Brain pericyte (primary cell): ENCODE results near the gene PLA2G2F.

Experiments used
- DNase-seq: peaks from one replicate; pipeline ENCODE4 v3.0.0-alpha.2; 2012; ENCODE audit warnings: low read depth, low spot score

PLA2G2F gene, protein sequence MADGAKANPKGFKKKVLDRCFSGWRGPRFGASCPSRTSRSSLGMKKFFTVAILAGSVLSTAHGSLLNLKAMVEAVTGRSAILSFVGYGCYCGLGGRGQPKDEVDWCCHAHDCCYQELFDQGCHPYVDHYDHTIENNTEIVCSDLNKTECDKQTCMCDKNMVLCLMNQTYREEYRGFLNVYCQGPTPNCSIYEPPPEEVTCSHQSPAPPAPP

DNA sequence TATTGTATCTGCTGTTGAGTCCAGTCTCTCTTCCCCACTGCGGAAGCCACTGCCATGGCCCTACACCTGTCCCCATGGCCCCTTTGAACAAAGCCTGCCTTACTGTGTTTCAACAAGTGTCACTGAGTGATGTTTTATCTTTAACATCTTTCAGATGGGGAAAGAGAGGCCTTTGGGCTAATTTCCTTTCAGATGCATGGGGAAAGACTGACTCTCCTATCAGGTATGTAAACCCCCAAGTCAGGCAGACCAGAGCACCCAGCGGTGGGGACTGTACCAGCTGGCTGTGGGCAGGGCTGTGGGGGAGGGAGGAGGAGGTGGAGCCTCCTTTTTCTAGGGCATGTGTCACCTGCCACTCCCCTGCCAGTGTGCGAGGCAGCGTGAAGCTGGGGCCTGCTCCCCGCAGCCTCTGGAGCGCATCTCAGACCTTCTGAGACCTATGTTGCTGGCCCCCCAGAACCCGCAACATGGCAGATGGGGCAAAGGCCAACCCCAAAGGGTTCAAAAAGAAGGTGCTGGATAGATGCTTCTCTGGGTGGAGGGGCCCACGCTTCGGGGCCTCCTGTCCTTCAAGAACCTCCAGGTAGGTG is at the start of gene PLA2G2F:
TSS of gene PLA2G2F (plus strand) at position 363 of the 590 bp plus-strand sequence. CDS start at position 468, 105 bp downstream.
- no peak for DNase-seq

DNA sequence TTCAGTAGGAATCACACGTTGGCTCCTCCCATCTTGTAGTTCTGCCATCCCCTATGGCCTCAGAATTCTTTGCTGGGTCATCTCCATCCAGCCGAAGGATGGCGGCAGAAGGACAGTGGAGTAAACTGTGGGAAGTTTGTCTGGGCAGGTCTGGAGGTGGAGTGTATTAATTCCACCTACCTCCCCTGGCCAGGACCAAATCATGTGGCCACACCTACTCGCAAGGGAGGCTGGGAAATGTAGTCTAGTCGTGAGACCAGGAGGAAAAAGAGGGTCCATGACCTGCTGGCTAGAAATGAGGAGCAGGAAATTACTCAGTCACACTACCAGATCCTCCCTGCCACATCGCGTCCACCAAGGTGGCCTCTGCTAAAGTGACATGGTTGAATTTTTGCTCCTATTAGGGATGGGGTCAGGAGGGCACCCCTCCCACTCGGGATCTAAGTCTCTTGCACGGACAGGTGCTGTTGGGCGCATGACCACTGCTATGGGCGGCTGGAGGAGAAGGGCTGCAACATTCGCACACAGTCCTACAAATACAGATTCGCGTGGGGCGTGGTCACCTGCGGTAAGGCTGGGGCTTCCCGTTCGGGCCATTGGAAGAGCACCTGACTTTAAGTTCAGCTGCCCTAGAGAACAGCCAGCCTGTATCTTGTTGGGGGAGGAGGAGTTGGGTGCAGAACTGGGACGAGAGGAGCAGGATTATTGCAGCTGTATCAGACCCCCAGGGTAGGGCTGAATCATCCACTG is 49.6 kb upstream of the PLA2G2F start:
- DNase-seq = no peak

DNA sequence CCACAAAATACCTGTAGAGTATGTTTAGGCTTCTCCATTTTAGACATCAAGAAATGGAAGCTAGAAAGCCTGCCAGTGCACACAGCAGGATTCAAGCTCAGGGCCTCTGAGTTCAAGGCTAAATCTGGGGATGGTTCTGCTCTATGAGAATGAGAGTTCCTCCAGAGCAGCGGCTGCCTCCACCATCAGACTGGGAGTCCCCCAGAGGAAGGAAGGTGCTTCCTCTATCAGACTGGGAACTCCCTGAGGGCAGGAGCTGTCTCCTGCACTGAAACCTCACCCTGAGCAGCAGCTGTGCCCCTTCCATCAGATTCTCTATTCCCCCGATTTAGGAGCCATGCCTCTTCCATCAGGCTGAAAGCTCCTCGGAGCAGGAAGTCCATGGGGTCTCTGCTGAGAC is 49.0 kb upstream of the PLA2G2F start:
- DNase-seq = no peak

DNA sequence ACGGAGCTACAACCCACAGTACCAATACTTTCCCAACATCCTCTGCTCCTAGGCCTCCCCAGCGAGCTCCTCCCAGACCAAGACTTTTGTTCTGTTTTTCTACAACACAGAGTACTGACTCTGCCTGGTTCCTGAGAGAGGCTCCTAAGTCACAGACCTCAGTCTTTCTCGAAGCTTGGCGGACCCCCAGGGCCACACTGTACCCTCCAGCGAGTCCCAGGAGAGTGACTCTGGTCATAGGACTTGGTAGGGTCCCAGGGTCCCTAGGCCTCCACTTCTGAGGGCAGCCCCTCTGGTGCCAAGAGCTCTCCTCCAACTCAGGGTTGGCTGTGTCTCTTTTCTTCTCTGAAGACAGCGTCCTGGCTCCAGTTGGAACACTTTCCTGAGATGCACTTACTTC is 48.5 kb upstream of the PLA2G2F start:
- DNase-seq = no peak

DNA sequence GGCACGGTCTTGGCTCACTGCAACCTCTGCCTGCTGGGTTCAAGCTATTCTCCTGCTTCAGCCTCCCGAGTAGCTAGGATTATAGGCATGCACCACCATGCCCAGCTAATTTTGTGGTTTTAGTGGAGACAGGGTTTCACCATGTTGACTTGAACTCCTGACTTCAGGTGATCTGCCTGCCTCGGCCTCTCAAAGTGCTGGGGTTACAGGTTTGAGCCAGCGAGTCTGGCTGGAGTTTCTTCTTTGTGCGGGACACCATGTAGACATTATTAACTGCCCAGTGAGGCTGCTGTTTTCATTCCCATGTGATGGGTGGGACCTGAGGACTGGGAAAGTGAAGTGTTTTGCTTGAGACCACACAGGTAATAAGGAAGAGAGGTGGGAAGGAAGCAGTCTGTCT is 45.8 kb upstream of the PLA2G2F start:
- DNase-seq = no peak

DNA sequence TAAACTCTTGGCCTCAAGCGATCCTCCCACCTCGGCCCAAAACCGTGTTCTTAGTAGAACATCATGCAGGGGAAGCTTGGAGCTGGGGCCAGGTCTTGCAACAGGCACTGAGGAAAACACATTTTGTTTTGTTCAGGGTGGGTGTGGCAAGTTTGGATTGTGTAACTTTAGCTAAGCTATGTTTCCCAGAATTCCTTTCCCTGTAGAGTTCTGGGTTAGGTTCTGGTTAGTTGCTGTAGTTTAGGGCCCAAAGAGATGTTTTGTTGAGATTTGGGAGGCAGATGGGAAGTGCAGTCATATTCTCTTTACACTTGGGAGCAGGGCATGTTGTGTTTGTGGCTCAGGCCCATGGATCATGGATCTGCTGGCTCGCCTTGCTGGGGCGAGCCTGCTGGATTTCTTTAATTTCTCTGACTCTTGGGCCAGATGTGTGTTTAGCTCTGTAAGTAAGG is 45.2 kb upstream of the PLA2G2F start:
- DNase-seq = no peak

DNA sequence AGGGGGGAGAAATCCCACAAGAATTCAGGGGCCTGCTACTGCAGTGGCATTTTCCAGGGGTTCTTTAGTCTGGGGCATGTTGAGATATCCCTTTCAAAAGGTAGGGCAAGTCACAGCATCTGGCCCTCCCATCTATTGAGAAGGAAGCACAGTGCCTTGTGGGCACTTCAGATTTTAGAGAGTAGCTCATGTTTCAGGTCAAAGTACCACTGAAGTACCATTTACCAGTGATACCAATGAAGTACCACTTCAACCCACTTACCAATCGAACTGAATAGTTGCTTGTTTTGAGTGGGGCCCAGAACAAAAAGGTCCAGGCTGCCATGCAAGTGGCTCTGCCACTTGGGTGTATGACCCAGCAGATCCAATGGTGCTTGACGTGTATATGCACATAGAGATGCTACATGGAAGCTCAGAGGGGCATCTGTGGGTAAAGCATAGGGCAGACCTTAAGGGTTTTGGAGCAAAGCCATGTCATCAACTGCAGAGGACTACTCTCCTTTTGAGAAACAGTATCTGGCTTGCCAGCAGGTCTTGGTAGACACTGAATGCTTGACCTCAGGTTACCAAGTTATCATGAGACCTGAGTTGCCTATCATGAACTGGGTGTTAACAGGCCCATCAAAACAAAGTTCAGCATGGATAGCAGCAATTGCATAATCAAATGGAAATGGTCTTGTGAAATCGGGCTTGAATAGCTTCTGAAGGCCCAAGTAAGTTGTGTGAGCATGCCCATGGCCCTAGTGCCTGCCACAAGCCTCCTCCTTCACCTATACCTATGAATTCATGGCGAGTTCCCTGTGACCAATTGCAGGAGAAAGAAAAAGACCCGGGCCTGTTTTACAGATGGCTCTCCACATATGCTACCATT is 43.3 kb upstream of the PLA2G2F start:
- DNase-seq = no peak

DNA sequence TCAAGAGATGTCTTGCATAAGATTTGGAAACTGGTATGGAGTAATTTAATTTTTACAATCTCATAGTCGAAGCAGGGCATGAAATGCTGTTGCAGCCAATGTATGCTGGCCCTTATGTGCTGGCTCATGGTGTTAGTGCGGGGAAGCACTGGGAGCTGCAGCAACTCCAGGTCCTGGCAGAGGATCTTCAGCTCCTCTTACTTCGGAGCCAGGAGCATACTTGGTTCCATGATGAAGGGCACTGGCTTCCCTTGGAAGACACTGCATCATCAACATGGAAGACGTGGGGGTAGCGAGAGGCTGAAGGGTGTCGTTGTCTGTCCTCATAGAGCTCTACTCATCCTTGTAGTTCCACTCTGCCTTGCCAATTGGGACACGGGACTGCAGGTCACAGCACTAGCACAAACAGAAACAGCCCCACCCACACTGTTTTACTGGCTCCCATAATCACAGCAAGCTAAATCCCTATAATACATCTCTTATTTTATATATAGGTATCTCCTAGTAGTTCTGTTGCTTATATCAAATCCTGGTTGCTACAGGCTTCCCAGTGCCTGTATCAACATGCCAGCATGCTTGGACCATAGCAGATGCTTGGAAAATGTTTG is 42.2 kb upstream of the PLA2G2F start:
- no peak for DNase-seq

DNA sequence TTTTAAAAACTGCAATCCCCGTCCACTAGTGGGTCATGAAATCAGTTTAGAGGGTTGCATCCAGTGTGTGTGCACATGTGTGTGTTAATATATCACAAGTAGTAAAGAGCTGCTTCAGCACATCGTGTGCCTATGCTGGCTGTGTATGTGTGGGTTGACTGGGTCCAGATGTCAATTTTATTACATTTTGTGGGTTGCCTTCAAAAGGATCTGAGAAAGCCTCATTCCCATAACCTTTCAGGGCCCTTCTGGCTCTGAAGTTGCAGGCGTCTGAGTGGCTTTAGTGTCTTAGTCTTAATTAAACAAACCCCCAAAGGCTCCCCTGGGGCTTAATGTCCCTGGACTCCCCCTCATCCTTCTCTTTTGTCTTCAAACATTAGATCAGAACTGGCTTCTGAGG is 39.6 kb upstream of the PLA2G2F start:
- no peak for DNase-seq

DNA sequence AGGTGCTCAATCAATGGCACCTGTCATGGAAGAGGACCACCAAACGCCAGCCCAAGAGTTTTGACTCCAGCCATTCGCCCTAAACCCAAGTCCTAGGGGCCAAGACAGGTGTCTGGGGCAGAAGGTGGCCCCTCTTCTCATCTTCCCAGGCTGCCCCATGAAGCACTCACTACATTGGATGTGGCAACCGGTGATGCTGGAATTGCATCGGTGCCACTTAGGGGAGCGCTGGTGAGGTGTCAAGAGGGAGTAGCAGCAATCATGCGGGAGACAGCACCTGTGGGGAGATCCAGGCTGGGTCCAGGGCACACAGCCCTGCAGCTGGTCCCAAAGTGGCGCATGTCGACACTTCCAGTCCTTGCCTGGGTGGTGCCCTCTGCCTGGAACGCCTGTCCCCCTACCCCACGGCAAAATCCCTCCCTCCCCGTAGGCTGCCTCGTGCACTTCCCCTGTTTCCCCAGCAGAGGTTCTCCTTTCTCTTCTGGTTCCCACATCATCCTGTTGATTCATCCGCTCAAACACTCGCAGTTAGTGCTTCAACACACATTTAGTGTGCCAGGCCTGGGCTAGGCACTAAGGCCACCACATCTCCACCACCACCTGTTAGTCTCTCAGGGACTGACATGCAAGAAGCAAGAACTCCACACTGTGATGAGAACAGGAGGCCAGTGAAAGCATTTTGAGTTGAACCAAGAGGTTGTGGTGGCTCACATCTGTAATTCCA is 38.3 kb upstream of the PLA2G2F start:
- DNase-seq = no peak

DNA sequence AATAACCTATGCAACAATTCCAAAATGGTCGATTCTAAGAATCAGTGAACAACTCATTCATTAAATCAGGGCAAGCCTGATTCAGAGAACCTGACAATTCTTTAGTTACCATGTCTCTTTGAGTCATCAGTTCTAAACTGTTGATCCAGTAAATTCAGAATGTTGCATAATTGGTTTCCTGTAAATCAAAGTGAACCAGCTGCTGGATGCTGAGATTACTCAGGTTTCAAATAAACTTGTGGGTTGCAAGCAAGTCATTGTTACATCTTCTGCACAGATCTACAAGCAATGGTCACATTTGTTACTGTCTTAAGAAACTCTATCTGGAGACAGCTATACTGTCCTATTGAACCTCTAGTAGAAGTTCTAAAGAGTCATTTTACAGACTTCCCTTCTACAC is 36.2 kb upstream of the PLA2G2F start:
- no peak for DNase-seq

DNA sequence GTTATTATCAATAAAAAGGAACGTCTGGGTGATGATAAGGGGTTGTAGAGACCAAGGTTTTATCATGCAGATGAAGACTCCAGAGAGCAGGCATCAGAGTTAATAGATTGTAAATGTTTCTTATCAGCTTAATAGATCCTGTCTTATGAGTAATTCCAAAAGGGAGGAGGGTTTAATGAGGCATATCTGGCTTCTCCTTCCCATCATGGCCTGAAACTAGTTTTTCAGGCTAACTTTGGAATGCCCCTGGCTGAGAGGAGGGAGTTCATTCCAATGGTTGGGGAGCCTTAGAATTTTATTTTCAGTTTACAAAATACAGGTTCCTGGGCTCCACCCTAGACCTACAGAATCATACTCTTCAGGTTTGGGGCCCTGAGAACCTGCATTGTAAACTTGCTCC is 33.3 kb upstream of the PLA2G2F start:
- no peak for DNase-seq

DNA sequence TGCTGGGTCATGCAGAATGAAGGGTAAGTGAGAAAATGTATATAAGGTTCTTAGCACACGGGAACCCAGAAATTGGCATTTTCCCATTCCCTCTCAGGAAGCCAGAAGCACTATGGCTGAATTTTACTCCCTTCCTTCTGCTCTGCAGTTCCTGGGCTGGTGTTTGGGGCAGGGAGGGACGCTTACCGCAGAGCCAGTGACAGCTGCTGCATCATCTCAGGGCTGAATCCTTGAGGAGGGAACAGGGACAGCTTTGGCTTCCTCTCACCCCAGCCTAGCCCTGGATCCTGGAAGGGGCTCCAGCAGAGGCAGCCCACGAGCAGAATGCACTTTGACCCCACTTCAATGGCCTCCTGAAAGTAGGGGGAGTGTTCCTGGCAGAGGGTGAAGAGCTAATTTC is 31.8 kb upstream of the PLA2G2F start:
- no peak for DNase-seq

DNA sequence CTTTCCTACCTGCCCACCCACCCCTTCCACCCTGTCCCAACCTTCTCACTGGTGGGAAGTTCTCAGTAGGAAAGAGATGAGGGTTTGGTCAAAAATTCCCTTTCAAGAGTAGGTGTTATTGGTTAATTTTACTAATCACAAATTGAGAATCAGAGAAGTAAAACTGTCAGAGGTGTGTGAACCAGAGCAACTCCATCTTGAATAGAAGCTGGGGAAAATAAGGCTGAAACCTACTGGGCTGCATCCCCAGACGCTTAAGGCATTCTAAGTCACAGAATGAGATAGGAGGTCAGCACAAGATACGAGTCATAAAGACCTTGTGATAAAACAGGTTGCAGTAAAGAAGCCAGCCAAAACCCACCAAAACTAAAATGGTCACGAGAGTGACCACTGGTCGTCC is 31.3 kb upstream of the PLA2G2F start:
- no peak for DNase-seq

DNA sequence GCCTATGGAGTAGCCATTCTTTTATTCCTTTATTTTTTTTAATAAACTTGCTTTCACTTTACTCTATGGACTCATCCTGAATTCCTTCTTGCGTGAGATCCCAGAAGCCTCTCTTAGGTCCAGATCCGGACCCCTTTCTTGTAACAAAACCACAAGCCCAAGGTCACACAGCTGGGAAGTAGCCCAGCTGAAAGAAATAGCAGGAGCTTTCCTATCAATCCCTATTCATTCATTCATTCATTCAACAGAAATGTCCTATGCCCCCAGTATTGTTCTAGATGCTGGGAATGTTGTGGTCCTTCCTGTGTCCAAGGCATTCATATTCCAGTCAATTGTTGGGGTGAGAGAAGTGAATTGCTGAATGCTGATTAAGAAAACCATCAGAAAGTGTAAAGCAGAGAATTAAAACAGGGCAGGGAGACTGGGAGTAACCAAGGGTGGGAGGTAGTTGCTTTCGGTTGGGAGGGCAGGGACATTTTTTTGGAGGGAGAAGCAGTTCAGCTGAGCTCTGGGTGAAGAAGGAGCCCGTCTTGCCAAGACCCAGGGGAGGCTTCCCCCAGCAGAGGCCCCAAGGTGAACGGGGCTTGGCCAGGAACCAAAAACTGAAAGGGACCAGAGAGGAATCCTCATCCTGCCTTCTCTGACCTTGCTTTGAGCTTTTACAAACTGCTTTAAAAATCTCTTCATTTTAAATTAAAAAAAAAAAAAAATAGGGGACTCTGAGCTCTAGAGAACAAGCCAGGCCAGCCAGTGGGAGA is 30.6 kb upstream of the PLA2G2F start:
- no peak for DNase-seq

DNA sequence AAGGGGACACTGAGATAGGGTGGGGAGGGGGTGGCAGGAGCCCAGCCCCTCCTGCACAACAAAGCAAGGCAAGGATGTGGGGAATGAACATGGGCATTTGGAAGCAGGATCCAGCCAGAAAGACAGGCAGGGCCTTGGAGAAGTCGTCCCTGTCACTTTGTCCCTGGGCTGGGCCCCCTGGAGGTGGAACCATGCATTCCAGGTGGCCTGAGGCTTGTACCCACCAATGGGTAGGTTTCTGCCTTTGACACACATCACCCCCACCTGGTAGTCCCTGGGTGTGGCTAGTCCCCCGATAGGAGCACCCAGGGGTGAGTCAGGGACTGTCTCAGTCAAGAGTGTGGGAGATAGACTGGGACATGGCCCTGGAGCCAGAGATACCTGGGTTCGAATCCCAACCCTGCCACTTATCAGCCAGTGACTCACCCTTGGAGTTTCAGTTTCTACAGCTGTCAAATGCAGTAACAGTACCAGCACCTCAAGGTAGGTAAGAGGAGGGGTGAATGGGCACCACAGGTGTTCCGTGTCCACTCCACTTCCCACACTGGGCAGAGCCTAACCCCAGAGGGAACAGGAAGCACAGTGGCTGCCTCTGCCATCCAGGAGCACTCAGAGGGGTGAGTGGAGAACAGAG is 29.8 kb upstream of the PLA2G2F start:
- no peak for DNase-seq

DNA sequence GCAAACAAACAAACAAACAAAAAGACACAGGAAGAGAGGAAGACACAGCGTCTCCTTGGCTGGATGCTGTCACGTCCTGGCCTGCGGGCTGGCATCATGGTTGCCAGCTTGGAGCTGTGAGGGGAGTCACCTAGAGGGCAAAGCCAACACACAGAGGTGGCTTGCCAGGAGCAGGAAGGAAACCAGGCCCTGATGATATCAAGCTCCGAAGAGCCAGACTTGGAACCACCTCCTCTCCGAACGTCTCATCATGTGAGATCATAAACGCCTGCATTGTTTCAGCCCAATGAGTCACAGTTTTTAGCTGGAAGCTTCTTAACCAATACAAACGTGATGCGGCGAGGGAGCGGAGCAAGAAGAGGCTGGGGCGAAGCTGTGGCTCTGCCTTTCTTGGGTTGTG is 28.4 kb upstream of the PLA2G2F start:
- DNase-seq = no peak

DNA sequence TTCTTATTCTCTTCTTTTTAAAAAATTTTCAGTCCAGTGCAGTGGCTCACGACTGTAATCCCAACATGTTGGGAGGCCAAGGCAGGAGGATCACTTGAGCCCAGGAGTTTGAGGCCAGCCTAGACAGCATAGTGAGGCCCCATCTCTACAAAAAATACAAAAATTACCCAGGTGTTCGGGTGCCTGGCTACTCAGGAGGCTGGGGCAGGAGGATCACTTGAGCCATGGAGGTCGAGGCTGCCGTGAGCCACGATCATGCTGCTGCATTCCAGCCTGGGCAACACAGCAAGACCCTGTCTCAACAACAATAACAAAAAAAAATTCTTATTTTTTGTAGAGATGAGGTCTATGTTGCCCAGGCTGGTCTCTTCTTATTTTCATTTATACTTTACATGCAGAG is 27.7 kb upstream of the PLA2G2F start:
- DNase-seq = no peak

DNA sequence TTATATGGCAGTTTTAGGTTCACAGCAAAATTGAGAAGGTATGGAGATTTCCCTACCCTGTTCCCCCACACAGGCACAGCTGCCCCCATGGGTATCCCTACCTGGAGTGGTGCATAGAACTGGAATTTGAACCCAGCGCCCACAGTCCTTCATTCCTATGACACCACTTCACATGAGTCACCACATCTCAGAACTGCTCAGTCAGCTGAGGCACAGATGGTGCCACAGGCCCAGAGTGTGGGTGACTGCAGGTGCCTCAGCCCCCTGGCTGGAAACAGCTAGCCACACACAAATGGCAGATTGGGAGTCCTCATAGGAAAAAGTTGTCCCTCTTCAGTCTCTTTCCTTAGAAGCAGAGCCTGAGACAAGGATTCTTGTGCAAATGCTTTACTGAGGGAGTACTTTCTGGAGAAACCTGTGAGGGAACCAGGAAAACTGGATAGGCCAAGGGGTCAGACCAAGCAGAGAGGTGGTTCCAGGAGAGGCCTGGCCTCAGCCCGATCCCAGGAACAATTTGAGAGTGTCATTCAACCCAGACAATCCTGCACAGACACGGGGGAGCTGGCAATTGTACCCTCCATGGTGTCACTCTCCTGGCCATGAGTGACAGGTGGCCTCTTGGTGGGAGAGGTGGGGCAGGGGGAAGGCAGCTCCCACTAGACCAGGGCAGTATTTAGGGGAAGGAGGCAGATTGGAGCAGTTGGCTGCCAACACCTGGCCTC is 26.7 kb upstream of the PLA2G2F start:
- no peak for DNase-seq
